ENCODE results near the gene ATXN1.

- TF ChIP-seq CTCF (IDR thresholded peaks at IDR 0.05; ENCODE audit: control extremely low read depth in 1 of 3, insufficient read depth in 1 of 3, low read depth in 1 of 3, low read length in 3 of 3) (no peak), SIN3A (conservative IDR thresholded peaks at IDR 0.05 in 1 of 2, IDR thresholded peaks at IDR 0.05 in 1 of 2; ENCODE audit: low read depth in 1 of 2, low read length in 2 of 2) (no peak), SP1 (IDR thresholded peaks at IDR 0.05; ENCODE audit: low read depth, low read length) (no peak), CHD2 (IDR thresholded peaks at IDR 0.05; ENCODE audit: low read length) (no peak), ZNF274 (IDR thresholded peaks at IDR 0.05; ENCODE audit: borderline replicate concordance, extremely low read depth, low read length) (no peak), E2F6 (IDR thresholded peaks at IDR 0.05) (no peak), MAX (IDR thresholded peaks at IDR 0.05) (no peak), KDM1A (IDR thresholded peaks at IDR 0.05; ENCODE audit: borderline replicate concordance, low read length) (no peak)
Observed at GRCh38 chr6:16545382-16545781, 215.9 kb downstream of the ATXN1 start.
